ENCODE results near the gene ARL4C.

- TF ChIP-seq, protein P1, sequence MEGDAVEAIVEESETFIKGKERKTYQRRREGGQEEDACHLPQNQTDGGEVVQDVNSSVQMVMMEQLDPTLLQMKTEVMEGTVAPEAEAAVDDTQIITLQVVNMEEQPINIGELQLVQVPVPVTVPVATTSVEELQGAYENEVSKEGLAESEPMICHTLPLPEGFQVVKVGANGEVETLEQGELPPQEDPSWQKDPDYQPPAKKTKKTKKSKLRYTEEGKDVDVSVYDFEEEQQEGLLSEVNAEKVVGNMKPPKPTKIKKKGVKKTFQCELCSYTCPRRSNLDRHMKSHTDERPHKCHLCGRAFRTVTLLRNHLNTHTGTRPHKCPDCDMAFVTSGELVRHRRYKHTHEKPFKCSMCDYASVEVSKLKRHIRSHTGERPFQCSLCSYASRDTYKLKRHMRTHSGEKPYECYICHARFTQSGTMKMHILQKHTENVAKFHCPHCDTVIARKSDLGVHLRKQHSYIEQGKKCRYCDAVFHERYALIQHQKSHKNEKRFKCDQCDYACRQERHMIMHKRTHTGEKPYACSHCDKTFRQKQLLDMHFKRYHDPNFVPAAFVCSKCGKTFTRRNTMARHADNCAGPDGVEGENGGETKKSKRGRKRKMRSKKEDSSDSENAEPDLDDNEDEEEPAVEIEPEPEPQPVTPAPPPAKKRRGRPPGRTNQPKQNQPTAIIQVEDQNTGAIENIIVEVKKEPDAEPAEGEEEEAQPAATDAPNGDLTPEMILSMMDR (conservative IDR thresholded peaks at IDR 0.05; ENCODE audit: low read length): 0 out of 2 replicates have a peak, but pooled peaks have one; percentile 15
- TF ChIP-seq EZH2phosphoT487 (IDR thresholded peaks at IDR 0.05; ENCODE audit: borderline replicate concordance, low read depth, low read length): no peak
These were observed 636 bp downstream of the ARL4C start for GRCh38 chr2:234496055-234496834.
